Measurements from ENCODE around the gene ADSS1.

ADSS1 gene

GRCh38 chr14:104792101-104792884 lies 68.3 kb downstream of the ADSS1 start:
- DNase-seq (ENCODE audit: low read depth in 2 of 3, low spot score in 2 of 3), result no peak

DNA sequence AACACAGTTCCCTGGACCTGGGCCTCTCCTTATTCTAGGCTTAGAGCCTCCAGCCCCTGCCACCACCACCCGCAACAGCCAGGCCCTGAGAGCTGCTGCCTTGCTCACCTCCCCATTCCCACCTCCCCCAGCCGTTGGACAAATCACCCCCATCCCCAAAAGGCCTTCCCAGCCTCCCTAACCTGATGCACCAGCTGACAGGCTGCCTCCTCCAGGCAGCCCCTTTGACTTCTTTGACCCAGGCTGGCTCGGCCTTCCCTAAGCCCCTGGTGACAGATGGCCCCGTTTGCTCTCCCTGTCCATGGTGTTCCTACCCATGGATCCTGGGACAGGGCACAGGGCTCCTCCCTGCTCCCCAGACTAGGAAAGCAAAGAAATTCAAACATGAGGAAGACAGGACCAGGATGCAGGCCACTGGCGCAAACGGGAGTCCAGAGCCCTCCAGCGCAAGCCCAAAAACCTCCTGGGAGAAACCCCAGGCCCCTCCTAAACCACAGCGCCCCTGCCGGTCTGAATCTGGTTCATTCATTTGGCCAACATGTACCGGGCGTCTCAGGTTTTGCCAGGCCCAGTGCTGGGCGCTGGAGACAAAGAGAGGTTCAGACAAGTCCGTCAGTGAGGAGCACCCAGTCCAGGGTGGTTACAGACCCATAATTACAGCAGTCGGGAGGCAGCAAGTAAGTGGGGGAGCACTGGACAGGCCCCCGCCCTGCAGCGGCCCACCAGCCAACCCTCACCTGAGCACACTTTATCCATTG lies 69.1 kb downstream of the ADSS1 start:
- no peak for DNase-seq (ENCODE audit: low read depth in 2 of 3, low spot score in 2 of 3)

- DNase-seq (ENCODE audit: low read depth in 2 of 3, low spot score in 2 of 3), result no peak
Measured at GRCh38 chr14:104793703-104793959, 69.6 kb downstream of the ADSS1 start.

GRCh38 chr14:104794099-104794498 lies 70.1 kb downstream of the ADSS1 start:
- DNase-seq (ENCODE audit: low read depth in 2 of 3, low spot score in 2 of 3), result peak; percentile 35 to 59 (median 38)

DNA sequence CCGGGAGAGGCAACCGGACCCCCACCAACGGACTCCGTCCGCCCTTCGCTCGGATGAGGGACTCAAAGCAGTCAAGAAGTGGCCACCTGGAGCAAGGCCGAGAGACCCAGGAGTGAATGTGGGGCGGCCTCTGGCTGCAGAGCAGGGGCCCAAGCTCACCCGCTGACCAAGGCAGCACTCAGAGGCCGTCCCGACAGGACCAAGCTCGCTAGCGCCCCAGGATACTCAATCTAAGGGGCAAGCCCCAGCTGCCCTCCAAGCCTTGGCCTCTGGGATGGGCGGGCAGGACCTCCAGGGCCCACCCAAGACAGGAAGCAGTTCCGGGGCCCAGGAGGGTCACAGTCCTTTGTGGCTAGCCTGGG lies 70.6 kb downstream of the ADSS1 start:
- no peak for DNase-seq (ENCODE audit: low read depth in 2 of 3, low spot score in 2 of 3)

- no peak for DNase-seq (ENCODE audit: low read depth in 2 of 3, low spot score in 2 of 3)
Measured at GRCh38 chr14:104794993-104795780, 71.2 kb downstream of the ADSS1 start, which contains the start of gene AKT1. Gene AKT1, minus strand, starts transcription at chr14:104795748. Its CDS starts 3,105 bp downstream, at chr14:104792643.

- DNase-seq (ENCODE audit: low read depth in 2 of 3, low spot score in 2 of 3), result peak in 1 of 3 experiments; percentile 46
Measured at GRCh38 chr14:104795781-104796686, 72.0 kb downstream of the ADSS1 start.

- DNase-seq (ENCODE audit: low read depth in 2 of 3, low spot score in 2 of 3), result no peak
Measured at GRCh38 chr14:104796687-104797081, 72.7 kb downstream of the ADSS1 start.
